ENCODE data around the gene SUSD4. TPM values are rescaled to one million over a fixed set of nuclear protein-coding genes. Genes with fewer than 3 reads are reported as not detected.

The SUSD4 gene
- total RNA-seq, 1 experiment from 2014 or later: 3.5 TPM

- Histone ChIP-seq H2BK120ac (ENCODE audit: low read depth, low read length, poor library complexity, severe bottlenecking) (no peak overlapping the region), H3K4me2 (ENCODE audit: insufficient read depth, insufficient read length, low read length) (no peak overlapping the region), H4K8ac (replicated peaks; ENCODE audit: insufficient read length, low read depth, low read length) (no peak overlapping the region), H2BK15ac (ENCODE audit: low read depth, low read length) (no peak overlapping the region), H4K5ac (ENCODE audit: insufficient read length, low read depth, low read length) (no peak overlapping the region), H3K23ac (ENCODE audit: insufficient read length, low read depth, low read length) (no peak overlapping the region), H3K27me3 (ENCODE audit: insufficient read depth, low read length) (0 out of 2 replicates have a peak, but pooled peaks cover 3% of the 10 kb centered on the region), H3K56ac (ENCODE audit: insufficient read length, low read depth, low read length) (no peak overlapping the region), H3K4ac (ENCODE audit: low read depth, low read length) (no peak overlapping the region), H3K9me3 (ENCODE audit: control insufficient read depth, low read depth, low read length) (no peaks in the 10 kb centered on the region), H3K14ac (ENCODE audit: insufficient read depth, low read length) (no peak overlapping the region), H4K91ac (ENCODE audit: insufficient read length, low read depth, low read length) (no peak overlapping the region), H2BK5ac (ENCODE audit: insufficient read length, low read length) (no peak overlapping the region), H3K4me1 (ENCODE audit: insufficient read depth, low read length) (no peaks in the 10 kb centered on the region), H3K79me2 (ENCODE audit: insufficient read depth, low read length) (no peaks in the 10 kb centered on the region), H2BK20ac (ENCODE audit: low read depth, low read length, poor library complexity, severe bottlenecking) (no peak overlapping the region), H2AK5ac (ENCODE audit: insufficient read length, low read length) (no peak overlapping the region), H3T11ph (ENCODE audit: low read length) (no peak overlapping the region), H3K9ac (ENCODE audit: extremely low read depth, insufficient read length, low read length) (no peak overlapping the region), H2AFZ (ENCODE audit: low read length) (no peak overlapping the region), H2BK12ac (ENCODE audit: insufficient read length, low read depth, low read length) (no peak overlapping the region), H3K18ac (ENCODE audit: insufficient read length, low read depth, low read length) (no peak overlapping the region), H3K23me2 (ENCODE audit: insufficient read length, low read depth, low read length, poor library complexity, severe bottlenecking) (no peaks in the 10 kb centered on the region), H3K79me1 (ENCODE audit: insufficient read depth, low read depth, low read length, poor library complexity, severe bottlenecking) (no peaks in the 10 kb centered on the region), H3K27ac (ENCODE audit: insufficient read length, low read depth, low read length) (no peak overlapping the region), H4K20me1 (ENCODE audit: control insufficient read depth, insufficient read depth, insufficient read length) (no peaks in the 10 kb centered on the region)
- peaks cover 0 to 2% of the 10 kb centered on the region in 2 experiments; a peak in 1 of 4 replicates for H3K4me1 Mint-ChIP-seq
- no peak overlapping the region for H3K4me3 Mint-ChIP-seq
- TF ChIP-seq CTCF (conservative IDR thresholded peaks at IDR 0.05): no peak
- no peaks in the 10 kb centered on the region; a peak in 1 of 7 replicates for H3K36me3 Mint-ChIP-seq (ENCODE audit: insufficient read depth in 1 of 3, low read depth in 3 of 3)
- no peaks in the 10 kb centered on the region; a peak in 1 of 5 replicates for H3K9me3 Mint-ChIP-seq
- peaks cover 17% of the 10 kb centered on the region for H3K27me3 Mint-ChIP-seq (ENCODE audit: low read depth)
- DNase-seq: peak; percentile 5
- no peak overlapping the region for H3K27ac Mint-ChIP-seq
- WGBS (ENCODE audit: extremely low coverage, insufficient read length, low lambda C conversion rate): no CpG with 5 or more reads among the region's 3 CpGs
Measured at GRCh38 chr1:223229756-223230155, 134.2 kb downstream of the SUSD4 start.
